Measurements from ENCODE around the gene SMCR8.

GRCh38 chr17:18318771-18319450, 3.8 kb downstream of the SMCR8 start:
- TF ChIP-seq CTCF (IDR thresholded peaks at IDR 0.05) (no peak), POLR2A (IDR thresholded peaks at IDR 0.05) (no peak)
